ENCODE measurements around the gene ATG5. TPM values are rescaled to one million over a fixed set of nuclear protein-coding genes. Genes with fewer than 3 reads are reported as not detected.

Gene ATG5
- total and polyA plus RNA-seq, 12 donors: 20.1 to 65.9 (median 41.9) TPM

DNA sequence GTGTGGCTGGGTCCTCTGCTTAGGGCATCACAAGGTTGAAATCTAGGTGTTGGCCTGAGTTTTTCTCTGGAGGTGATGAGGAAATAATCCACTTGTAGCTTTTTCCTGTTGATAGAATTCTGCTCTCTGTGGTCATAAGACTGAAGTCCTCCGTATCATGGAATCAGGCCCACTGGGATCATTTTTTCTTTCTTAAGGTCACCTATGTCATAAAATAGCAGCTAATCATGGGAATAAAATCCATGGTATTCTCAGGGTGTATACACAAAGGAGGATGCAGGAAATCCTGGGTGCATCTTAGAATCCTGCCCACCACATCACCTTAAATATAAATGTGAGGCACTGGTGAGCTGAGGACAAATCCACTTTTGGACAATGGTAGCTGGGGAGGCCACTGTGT lies 166.7 kb downstream of the ATG5 start:
- intact Hi-C loops (cut with DNase I): no loop called here
- TF ChIP-seq, protein P1, sequence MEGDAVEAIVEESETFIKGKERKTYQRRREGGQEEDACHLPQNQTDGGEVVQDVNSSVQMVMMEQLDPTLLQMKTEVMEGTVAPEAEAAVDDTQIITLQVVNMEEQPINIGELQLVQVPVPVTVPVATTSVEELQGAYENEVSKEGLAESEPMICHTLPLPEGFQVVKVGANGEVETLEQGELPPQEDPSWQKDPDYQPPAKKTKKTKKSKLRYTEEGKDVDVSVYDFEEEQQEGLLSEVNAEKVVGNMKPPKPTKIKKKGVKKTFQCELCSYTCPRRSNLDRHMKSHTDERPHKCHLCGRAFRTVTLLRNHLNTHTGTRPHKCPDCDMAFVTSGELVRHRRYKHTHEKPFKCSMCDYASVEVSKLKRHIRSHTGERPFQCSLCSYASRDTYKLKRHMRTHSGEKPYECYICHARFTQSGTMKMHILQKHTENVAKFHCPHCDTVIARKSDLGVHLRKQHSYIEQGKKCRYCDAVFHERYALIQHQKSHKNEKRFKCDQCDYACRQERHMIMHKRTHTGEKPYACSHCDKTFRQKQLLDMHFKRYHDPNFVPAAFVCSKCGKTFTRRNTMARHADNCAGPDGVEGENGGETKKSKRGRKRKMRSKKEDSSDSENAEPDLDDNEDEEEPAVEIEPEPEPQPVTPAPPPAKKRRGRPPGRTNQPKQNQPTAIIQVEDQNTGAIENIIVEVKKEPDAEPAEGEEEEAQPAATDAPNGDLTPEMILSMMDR (IDR thresholded peaks at IDR 0.05): no peak
- no peak for TF ChIP-seq POLR2A (IDR thresholded peaks at IDR 0.05)
- Histone ChIP-seq H3K27ac (no peak overlapping the region), H3K4me3 (no peak overlapping the region), H3K36me3 (replicated peaks in 1 of 2) (no peaks in the 10 kb centered on the region), H3K27me3 (no peaks in the 10 kb centered on the region), H3K9me3 (replicated peaks in 1 of 3) (no peaks in the 10 kb centered on the region), H3K4me1 (replicated peaks in 1 of 2) (no peaks in the 10 kb centered on the region)
- 35 to 100% (median 94%) methylated on average over 1 of the region's 1 CpG for WGBS, 4 donors
- DNase-seq: no peak

DNA sequence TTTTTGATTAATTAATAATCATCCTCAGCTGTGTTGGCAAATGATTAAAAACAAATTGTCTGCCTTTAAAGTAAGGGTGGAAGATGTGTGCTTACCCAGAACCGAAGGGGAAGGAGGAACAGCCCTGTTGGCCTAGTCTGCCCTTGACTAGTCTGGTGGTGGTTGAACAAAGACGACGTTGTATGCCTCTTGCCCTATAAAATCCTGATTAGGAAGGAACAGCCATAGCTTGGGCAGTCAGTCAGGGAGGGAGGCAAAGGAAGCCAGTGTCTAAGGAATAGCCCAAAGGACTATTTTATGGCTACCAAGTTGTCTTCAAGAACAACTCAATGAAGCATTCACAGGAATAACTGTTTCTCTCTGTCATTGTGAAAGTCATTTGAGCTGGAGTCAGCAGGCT lies 168.7 kb downstream of the ATG5 start:
- Histone ChIP-seq H3K4me1 (replicated peaks in 1 of 2) (no peaks in the 10 kb centered on the region), H3K27ac (no peak overlapping the region), H3K27me3 (no peaks in the 10 kb centered on the region), H3K9me3 (replicated peaks in 1 of 3) (no peaks in the 10 kb centered on the region), H3K4me3 (no peak overlapping the region), H3K36me3 (replicated peaks in 1 of 2) (no peaks in the 10 kb centered on the region)
- WGBS, 4 donors: 61 to 70% (median 64%) methylated on average over 3 of the region's 3 CpGs
- TF ChIP-seq, protein P1 (IDR thresholded peaks at IDR 0.05): no peak
- no peak for TF ChIP-seq POLR2A (IDR thresholded peaks at IDR 0.05)
- no peak for DNase-seq
- intact Hi-C loops (cut with DNase I): no loop called here

DNA sequence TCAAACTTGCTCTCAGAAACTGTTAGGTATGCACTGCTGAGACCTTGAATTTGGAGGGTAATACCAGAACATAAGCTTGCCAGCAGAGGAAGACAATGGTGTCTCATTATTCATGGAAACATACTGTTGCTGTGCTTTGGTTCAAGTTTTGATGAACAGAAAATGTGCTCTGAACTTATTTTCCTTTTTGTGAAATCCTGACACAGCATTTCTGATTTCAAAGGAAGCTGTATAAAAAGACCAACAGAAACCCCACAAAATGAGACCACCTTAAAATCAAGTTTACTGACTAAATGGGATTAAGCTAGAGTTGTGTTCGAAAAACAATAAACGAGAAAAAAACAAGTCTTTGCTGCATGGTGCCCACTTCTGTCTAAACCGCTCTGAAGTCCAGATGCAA lies 169.1 kb downstream of the ATG5 start:
- H3K36me3 ChIP-seq (replicated peaks in 1 of 2): no peaks in the 10 kb centered on the region
- no peak overlapping the region for H3K27ac ChIP-seq
- no peaks in the 10 kb centered on the region for H3K27me3 ChIP-seq
- H3K4me3 ChIP-seq: no peak overlapping the region
- no peak for DNase-seq
- H3K9me3 ChIP-seq (replicated peaks in 1 of 3): no peaks in the 10 kb centered on the region
- TF ChIP-seq POLR2A (IDR thresholded peaks at IDR 0.05): no peak
- TF ChIP-seq, protein P1 (IDR thresholded peaks at IDR 0.05): no peak
- intact Hi-C loops (cut with DNase I): no loop called here
- H3K4me1 ChIP-seq (replicated peaks in 1 of 2): no peaks in the 10 kb centered on the region
- 78 to 91% (median 85%) methylated on average over 3 of the region's 3 CpGs for WGBS, 4 donors

DNA sequence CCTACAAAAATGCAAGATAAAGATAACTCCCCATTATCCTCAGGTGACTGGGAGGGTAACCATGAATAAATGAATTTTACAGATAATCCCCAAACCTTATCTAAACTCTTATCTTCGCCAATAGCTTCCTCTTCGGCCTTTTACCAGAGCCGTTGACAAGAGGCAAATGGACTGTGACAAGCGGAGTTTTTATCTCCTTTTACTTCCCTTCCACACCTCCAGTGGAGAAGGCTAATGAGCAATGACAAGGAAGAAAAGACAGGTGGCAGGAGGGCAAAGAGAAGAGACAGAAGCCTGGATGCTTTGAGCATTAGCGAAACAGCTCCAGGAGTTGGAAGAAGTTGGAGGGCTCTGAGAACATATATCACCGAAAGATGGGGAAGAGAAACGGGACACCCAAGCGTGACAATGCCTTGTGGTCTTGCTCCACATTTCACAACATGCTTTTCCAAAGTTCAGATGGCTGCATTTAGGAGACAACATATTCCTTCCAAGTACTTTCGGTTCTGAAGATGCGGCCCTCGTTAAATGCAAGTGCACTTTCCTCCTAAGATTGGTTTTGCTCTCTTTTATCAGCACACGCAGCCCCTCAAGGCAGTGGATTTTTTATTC lies 170.2 kb downstream of the ATG5 start:
- H3K36me3 ChIP-seq (replicated peaks in 1 of 2): no peaks in the 10 kb centered on the region
- no peak overlapping the region for H3K27ac ChIP-seq
- WGBS, 4 donors: 76 to 82% (median 78%) methylated on average over 12 of the region's 12 CpGs
- H3K4me1 ChIP-seq (replicated peaks in 1 of 2): no peaks in the 10 kb centered on the region
- no peak for TF ChIP-seq POLR2A (IDR thresholded peaks at IDR 0.05)
- TF ChIP-seq, protein P1 (IDR thresholded peaks at IDR 0.05): no peak
- H3K27me3 ChIP-seq: no peaks in the 10 kb centered on the region
- H3K9me3 ChIP-seq (replicated peaks in 1 of 3): no peaks in the 10 kb centered on the region
- intact Hi-C loops (cut with DNase I): no loop called here
- H3K4me3 ChIP-seq: no peak overlapping the region
- no peak for DNase-seq
